Measurements from ENCODE around the gene MAN2A1.

Gene MAN2A1

DNA sequence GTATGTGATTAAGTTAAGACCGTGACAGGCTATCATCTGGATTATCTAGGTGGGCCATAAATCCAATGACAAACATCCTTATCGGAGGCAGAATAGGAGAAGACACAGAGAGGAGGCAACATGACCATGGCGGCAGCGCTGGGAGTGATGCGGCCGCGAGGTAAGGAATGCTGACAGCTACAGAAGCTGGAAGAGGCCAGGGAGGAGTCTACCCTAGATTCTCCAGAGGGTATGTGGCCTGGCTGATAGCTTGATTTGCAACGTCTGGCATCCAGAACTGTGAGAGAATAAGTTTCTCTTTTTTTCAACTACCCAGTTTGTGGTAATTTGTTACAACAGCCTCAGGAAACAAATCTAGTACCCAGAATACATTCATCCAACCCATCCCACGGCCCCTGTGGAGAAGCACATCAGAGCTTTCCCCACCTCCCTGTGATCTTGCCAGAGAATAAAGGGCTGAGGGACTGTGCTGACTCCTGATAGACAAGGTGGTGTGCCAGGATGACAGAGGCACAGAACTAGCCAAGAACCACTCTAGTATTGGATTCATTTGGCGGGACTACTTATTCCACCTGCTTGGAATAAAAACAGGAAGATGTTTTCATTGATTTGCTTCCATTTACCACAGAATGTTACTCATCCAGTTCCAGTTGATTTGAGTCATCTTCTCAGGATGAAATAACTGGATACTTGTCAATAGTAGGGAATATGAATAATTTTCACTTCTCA, 187.4 kb downstream of the MAN2A1 start:
- H3K4me3 ChIP-seq (ENCODE audit: low read depth, low read length), result no peak overlapping the region
- no peak for DNase-seq (ENCODE audit: low read depth, low spot score)
- POLR2A ChIA-PET, result no interaction called here
- TF ChIP-seq, protein P1, sequence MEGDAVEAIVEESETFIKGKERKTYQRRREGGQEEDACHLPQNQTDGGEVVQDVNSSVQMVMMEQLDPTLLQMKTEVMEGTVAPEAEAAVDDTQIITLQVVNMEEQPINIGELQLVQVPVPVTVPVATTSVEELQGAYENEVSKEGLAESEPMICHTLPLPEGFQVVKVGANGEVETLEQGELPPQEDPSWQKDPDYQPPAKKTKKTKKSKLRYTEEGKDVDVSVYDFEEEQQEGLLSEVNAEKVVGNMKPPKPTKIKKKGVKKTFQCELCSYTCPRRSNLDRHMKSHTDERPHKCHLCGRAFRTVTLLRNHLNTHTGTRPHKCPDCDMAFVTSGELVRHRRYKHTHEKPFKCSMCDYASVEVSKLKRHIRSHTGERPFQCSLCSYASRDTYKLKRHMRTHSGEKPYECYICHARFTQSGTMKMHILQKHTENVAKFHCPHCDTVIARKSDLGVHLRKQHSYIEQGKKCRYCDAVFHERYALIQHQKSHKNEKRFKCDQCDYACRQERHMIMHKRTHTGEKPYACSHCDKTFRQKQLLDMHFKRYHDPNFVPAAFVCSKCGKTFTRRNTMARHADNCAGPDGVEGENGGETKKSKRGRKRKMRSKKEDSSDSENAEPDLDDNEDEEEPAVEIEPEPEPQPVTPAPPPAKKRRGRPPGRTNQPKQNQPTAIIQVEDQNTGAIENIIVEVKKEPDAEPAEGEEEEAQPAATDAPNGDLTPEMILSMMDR (IDR thresholded peaks at IDR 0.05; ENCODE audit: insufficient read depth, low read length, missing control alignments), result no peak
- CTCF ChIA-PET, result no interaction called here

DNA sequence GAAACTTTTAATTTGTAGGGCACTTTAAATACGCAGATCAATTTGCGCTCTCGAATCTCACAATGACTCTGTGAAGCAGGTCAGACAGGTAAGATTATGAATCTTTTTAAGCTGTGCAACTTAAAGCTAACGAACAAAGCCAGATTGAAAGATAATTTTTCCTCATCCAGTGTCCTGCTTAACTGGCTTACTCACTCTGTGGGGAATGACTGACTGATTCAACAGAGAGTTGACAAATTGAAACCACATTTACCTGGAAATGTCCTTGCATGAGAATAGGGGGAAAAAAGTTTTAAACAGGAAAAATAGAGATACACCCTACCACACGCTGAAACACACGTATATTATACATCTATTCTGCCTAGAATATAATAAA, 187.9 kb downstream of the MAN2A1 start:
- no peak overlapping the region for H3K4me3 ChIP-seq (ENCODE audit: low read depth, low read length)
- CTCF ChIA-PET, result no interaction called here
- no peak for DNase-seq (ENCODE audit: low read depth, low spot score)
- POLR2A ChIA-PET, result no interaction called here
- TF ChIP-seq, protein P1 (IDR thresholded peaks at IDR 0.05; ENCODE audit: insufficient read depth, low read length, missing control alignments), result no peak

DNA sequence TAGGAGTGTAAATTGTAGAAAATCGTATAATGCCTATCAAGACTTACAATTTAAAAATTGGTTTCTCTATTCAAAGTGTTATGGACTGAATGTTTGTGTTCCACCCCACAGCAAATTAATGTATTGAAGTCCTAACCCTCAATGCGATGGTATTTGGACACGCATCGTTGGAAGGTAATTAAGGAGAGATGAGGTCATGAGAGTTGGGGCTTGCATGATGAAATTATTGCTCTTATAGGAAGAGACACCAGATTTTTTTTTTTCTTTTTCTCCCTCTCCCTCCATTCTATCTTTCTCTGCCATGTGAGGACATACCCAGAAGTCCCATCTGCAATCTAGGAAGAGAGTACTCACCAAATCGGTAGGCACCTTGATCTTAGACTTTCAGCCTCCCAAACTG, 189.2 kb downstream of the MAN2A1 start:
- no peak for DNase-seq (ENCODE audit: low read depth, low spot score)
- no peak overlapping the region for H3K4me3 ChIP-seq (ENCODE audit: low read depth, low read length)
- TF ChIP-seq, protein P1 (IDR thresholded peaks at IDR 0.05; ENCODE audit: insufficient read depth, low read length, missing control alignments), result no peak
- ChIA-PET CTCF (no interaction called here), POLR2A (no interaction called here)

DNA sequence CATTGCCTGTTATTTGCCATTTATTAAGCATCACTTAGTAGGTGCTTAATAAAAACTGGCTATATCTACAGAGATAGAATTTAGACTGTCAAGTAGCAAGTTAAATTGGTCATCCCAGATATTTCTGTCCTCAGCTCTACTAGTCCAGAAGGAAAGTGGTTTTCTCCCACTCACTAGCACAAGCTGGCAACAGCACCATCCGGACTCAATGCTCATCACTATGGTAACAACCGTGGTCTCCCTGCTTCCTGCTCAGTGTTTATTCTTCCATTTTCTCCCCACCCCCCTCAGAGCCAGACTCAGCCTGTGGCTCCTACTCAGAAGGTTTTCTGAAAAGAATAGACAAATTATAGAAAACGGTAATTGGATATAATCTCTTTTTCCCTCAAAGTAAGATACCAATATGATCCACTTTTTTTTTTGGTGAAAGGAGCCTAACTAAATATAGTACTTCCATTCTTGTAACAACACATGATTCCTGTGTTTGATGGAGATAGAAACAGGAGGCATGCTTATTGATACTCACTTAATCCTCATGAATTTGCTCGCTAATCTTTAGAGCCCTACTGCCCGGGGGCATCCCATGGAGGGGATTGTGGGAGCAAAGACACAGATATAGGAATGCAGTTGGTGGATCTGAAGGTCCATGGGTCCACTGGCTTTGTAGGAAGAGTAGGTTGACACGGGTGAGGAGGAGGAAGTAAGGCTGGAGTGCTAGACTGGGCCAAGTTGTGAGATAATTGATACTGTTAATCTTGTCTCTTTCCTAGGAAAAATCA, 191.4 kb downstream of the MAN2A1 start:
- CTCF ChIA-PET, result no interaction called here
- POLR2A ChIA-PET, result no interaction called here
- DNase-seq (ENCODE audit: low read depth, low spot score), result no peak

DNA sequence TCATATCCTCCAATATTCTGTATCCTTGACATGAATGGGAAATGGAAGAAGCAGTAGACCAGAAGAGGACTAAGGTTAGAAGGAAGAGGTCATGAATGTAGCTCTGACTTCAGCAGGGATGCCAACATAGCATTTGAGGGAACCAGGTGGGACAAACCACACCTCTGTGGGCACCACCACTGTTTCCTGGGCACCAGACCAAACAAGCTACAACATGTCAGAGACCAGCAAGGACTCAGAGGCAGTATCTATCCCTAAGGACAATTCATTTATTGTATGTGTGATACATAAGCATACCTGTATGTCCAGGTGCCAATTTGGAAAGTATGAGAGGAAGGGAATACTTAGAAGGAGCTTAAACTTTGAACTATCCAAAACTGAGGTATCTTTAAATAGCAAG, 192.8 kb downstream of the MAN2A1 start:
- H3K4me3 ChIP-seq (ENCODE audit: low read depth, low read length), result no peak overlapping the region
- TF ChIP-seq, protein P1 (IDR thresholded peaks at IDR 0.05; ENCODE audit: insufficient read depth, low read length, missing control alignments), result no peak
- CTCF ChIA-PET, result interaction anchor here (1.0 to 1.4 kb wide), 2 partner anchors 9 to 16 kb away, joined by 3 read pairs; no protein-coding TSS in a partner anchor
- DNase-seq (ENCODE audit: low read depth, low spot score), result no peak
- POLR2A ChIA-PET, result no interaction called here

More for the DNA sequence above, 191.4 kb downstream of the MAN2A1 start:
- TF ChIP-seq, protein P1 (IDR thresholded peaks at IDR 0.05; ENCODE audit: insufficient read depth, low read length, missing control alignments), result no peak
- no peak overlapping the region for H3K4me3 ChIP-seq (ENCODE audit: low read depth, low read length)

DNA sequence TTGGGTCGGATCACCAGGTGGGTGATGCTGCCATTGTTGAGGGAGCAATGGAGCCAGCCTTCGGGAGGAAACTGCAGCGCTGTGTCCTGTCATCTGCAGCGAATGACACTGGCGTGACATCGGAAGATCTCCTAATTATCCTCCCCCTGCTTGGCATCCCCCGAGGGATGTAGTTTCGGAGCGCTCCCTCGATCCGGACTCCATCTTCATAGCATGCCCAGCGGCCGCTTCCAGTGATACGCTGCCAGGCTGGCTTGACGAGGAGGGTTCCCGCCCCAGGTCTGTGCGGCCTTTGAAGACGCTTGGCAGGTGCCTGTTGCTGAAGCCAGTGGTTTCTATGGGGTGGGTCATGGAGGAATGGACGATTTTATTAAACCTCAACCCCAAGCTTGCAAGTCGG, 194.9 kb downstream of the MAN2A1 start:
- POLR2A ChIA-PET, result no interaction called here

More for the DNA sequence above, 194.9 kb downstream of the MAN2A1 start:
- TF ChIP-seq, protein P1 (IDR thresholded peaks at IDR 0.05; ENCODE audit: insufficient read depth, low read length, missing control alignments), result no peak
- CTCF ChIA-PET, result interaction anchor here (1.1 kb wide), 1 partner anchor 9 kb away, joined by 4 read pairs; no protein-coding TSS in a partner anchor
- no peak overlapping the region for H3K4me3 ChIP-seq (ENCODE audit: low read depth, low read length)
- DNase-seq (ENCODE audit: low read depth, low spot score), result no peak

Data from AG04449 (cell line).